ENCODE data around the gene RFXAP. TPM values are rescaled to one million over a fixed set of nuclear protein-coding genes. Genes with fewer than 3 reads are reported as not detected.

Gene RFXAP
- total RNA-seq, 3 donors from 2014 or later: 5.0 to 6.3 (median 5.9) TPM

GRCh38 chr13:36831291-36831690, 12.3 kb downstream of the RFXAP start:
- Histone ChIP-seq H3K4me1 (ENCODE audit: low read depth) (no peaks in the 10 kb centered on the region), H3K9me3 (no peaks in the 10 kb centered on the region), H3K4me3 (no peak overlapping the region), H3K36me3 (ENCODE audit: low read depth) (no peaks in the 10 kb centered on the region)
- no peak for ATAC-seq
- DNase-seq: no peak
- no peak for TF ChIP-seq CTCF (IDR thresholded peaks at IDR 0.05)
- intact Hi-C loops (cut with DNase I, micrococcal nuclease): no loop called here

- intact Hi-C loops (cut with DNase I, micrococcal nuclease): no loop called here
- no peak for TF ChIP-seq CTCF (IDR thresholded peaks at IDR 0.05)
- ATAC-seq (no peak), DNase-seq (no peak)
- H3K4me1 ChIP-seq (ENCODE audit: low read depth): no peaks in the 10 kb centered on the region
- H3K4me3 ChIP-seq: no peak overlapping the region
- H3K9me3 ChIP-seq: no peaks in the 10 kb centered on the region
- H3K36me3 ChIP-seq (ENCODE audit: low read depth): no peaks in the 10 kb centered on the region
These were observed 15.3 kb downstream of the RFXAP start for GRCh38 chr13:36834299-36834698.

- H3K9me3 ChIP-seq: no peaks in the 10 kb centered on the region
- ATAC-seq: no peak
- no peak for TF ChIP-seq CTCF (IDR thresholded peaks at IDR 0.05)
- H3K36me3 ChIP-seq (ENCODE audit: low read depth): no peaks in the 10 kb centered on the region
- no peak for DNase-seq
- H3K4me3 ChIP-seq: no peak overlapping the region
- no peaks in the 10 kb centered on the region for H3K4me1 ChIP-seq (ENCODE audit: low read depth)
- intact Hi-C loops (cut with DNase I, micrococcal nuclease): no loop called here
These were observed 18.5 kb downstream of the RFXAP start for GRCh38 chr13:36837354-36838092.

GRCh38 chr13:36839281-36839680, 20.3 kb downstream of the RFXAP start:
- Histone ChIP-seq H3K4me1 (ENCODE audit: low read depth) (no peaks in the 10 kb centered on the region), H3K36me3 (ENCODE audit: low read depth) (no peaks in the 10 kb centered on the region), H3K9me3 (no peaks in the 10 kb centered on the region), H3K4me3 (no peak overlapping the region)
- ATAC-seq (no peak), DNase-seq (no peak)
- no peak for TF ChIP-seq CTCF (IDR thresholded peaks at IDR 0.05)
- intact Hi-C loops (cut with DNase I, micrococcal nuclease): no loop called here

- DNase-seq (no peak), ATAC-seq (no peak)
- no peak overlapping the region for H3K4me3 ChIP-seq
- H3K36me3 ChIP-seq (ENCODE audit: low read depth): no peaks in the 10 kb centered on the region
- intact Hi-C loops (cut with DNase I, micrococcal nuclease): no loop called here
- no peak for TF ChIP-seq CTCF (IDR thresholded peaks at IDR 0.05)
- no peaks in the 10 kb centered on the region for H3K4me1 ChIP-seq (ENCODE audit: low read depth)
- no peaks in the 10 kb centered on the region for H3K9me3 ChIP-seq
These were observed 21.0 kb downstream of the RFXAP start for GRCh38 chr13:36839981-36840380.
